M059J (cell line): ENCODE data around the gene CBS. TPM values are rescaled to one million over a fixed set of nuclear protein-coding genes. Genes with fewer than 3 reads are reported as not detected.
A peak's percentile ranks its signal among the peaks of the same experiment; 100 is the strongest.
"Not testable (repeated sequence)": the region's sequence is repeated elsewhere in the genome, so short reads cannot be mapped to it uniquely, and the experiment has no call there.

Source experiments
- DNase-seq: peaks from one replicate; pipeline ENCODE4 v3.0.0-alpha.2; 2012; ENCODE audit warnings: low read depth
- total RNA-seq: library from RNA; depleted of rRNA; stranded (reverse); fragments of >200 nt; shearing (Covaris generic); gene quantifications from 2 replicates; pipeline ENCODE4 v1.2.3, GENCODE V29; 2014; rRNA removed

Gene CBS
- total RNA-seq: 6.3 and 20.9 TPM in 2 replicates

DNA sequence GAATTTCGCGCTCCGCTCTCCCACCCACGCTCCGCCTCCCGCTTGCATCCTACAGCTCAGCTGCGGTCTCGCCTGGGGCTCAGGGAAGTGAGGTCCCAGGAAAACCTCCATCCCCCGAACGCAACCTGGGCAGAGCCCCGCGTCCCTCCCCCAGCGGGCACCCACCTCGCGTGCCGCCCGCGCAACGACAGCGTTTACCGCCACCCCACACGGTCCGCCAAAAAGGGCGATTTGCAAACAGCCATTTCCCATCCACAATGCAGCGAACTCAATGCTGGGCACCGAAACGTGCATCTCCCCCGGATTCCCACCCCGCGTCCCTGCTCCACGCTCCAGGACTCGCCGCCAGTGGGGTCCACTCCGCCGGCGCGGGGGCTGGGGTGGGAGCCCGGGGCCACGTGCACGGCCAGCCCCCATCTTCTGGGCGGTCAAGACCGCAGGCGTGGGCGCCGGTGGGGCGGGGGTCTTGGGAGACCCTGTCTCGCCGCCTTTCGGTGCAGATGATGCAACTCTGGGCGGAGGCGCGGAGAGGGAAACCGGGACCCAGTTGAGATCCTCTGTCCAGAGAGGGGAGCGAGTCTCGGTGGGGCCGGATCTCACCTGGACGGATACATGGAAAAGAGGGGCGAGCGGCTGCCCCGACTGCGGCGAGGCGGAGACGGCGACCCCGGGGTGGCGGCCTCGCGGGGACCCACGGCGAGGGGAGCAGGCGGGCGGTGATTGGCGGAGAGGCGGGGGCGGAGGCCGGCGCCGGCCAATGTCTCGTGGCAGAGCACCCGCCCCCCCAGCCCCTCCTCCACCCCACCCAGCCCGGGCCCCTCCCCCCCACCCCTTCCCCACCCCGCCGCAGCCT, at the start of gene CBS:
TSS of gene CBS (minus strand) at position 666 of the 853 bp plus-strand sequence. CDS start 3,642 bp downstream, outside the sequence.
- DNase-seq: not testable (repeated sequence)

- DNase-seq: not testable (repeated sequence)
Measured at GRCh38 chr21:43115956-43116355, 40.3 kb upstream of the CBS start.

GRCh38 chr21:43114483-43114882, 38.8 kb upstream of the CBS start:
- DNase-seq: not testable (repeated sequence)

GRCh38 chr21:43109006-43109405, 33.4 kb upstream of the CBS start:
- not testable (repeated sequence) for DNase-seq

DNA sequence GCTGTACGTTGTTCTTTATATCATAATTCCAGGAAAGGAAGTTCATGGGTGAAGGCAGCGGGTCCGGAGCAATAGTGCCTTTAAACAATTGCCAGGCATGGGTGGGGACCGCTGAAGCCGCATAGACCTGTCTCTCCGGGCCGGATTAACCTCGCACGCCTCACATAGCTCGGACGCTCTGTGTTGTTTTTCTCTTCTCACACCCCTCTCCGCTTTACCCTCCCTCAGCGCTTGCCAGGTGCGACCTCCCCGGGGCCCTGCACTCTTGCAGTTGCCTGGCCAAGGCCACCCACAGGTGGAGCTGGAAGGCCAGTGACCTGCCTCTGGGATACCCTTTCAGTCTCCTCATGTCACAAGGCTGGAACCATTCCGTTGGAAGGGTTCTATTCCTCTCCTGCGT, 32.5 kb upstream of the CBS start:
- DNase-seq: not testable (repeated sequence)

- DNase-seq: not testable (repeated sequence)
Measured at GRCh38 chr21:43107794-43108137, 32.1 kb upstream of the CBS start.

GRCh38 chr21:43106965-43107793, 31.5 kb upstream of the CBS start, which contains the start of gene U2AF1:
U2AF1 (minus strand) TSS chr21:43107570; CDS start chr21:43107494, 76 bp downstream.
- DNase-seq: peak; percentile 5

- not testable (repeated sequence) for DNase-seq
Measured at GRCh38 chr21:43104642-43105041, 29.0 kb upstream of the CBS start.

- not testable (repeated sequence) for DNase-seq
Measured at GRCh38 chr21:43102281-43102680, 26.6 kb upstream of the CBS start.

GRCh38 chr21:43101676-43102075, 26.0 kb upstream of the CBS start:
- DNase-seq: not testable (repeated sequence)

DNA sequence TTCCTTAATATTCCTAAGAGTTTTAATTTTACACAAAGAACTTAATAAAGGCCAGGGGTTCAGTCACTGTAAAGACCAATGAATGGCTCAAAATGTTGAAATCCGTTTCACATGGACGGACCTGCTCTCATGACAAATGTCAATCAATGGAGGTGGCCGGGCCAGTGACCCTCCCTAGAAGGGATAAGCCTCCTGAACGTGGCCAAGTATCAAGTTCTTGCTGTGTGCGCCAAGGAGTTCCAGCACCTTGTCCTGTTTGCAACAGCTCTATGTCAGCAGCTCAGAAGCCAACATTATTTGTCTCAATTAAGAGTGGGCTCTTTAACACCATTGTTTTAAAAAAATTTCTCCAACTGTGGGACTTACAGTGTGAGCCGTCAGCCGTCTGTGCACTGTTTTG, 25.4 kb upstream of the CBS start:
- DNase-seq: not testable (repeated sequence)

- not testable (repeated sequence) for DNase-seq
Measured at GRCh38 chr21:43091979-43092614, 16.5 kb upstream of the CBS start.

GRCh38 chr21:43090947-43091346, 15.3 kb upstream of the CBS start:
- DNase-seq: not testable (repeated sequence)

GRCh38 chr21:43089463-43089862, 13.8 kb upstream of the CBS start:
- not testable (repeated sequence) for DNase-seq

GRCh38 chr21:43082587-43083300, 7.1 kb upstream of the CBS start:
- not testable (repeated sequence) for DNase-seq

DNA sequence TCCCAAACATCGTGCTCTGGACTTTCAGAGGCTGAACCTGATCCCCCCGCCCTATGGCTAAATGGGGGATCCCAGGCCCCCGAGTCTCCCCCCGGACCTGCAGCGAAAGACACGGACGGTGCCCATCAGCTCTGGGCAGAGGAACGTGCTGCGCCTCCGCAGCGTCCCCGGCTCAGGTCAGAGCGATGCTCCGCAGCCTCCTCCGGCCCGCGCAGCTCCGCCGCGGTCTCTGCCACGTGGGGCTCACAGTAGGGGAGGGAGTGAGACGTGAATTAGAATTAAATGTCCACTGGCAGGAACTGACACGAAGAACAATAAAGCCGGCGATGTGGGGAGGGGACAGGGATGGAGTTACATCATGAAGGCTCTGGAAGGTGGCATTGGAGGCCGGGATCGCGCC, 1.0 kb upstream of the CBS start:
- DNase-seq: not testable (repeated sequence)

DNA sequence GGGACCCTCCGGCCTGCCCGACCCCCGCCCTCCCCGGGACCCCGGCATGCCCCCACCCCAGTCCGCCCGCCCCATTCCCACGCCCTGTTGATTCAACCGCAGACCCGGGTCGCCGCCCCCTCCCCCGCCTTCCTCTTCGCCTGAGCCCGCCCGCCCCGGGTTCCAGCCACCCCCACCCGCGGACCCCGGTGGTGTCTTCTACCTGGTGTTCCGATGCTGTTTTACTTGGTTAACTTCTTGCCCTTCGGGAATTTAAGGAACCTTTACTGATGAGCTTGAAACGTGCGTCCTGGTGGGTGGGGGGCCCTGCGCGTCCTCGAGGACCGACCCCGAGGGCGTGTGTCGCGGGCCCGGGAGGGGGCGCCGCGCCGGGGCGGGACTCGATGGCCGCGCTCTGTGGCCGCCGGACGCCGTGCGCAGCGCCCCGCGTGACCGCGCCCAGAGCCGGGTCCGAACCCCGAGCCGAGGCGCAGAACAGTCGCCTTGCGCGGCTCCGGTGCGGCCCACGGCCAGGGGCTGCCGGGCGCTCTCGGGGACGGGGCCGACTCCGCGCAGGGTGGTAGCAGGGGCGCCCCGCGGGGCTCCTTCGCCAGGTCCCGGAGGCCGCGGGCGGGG, 495 bp upstream of the CBS start:
- not testable (repeated sequence) for DNase-seq

DNA sequence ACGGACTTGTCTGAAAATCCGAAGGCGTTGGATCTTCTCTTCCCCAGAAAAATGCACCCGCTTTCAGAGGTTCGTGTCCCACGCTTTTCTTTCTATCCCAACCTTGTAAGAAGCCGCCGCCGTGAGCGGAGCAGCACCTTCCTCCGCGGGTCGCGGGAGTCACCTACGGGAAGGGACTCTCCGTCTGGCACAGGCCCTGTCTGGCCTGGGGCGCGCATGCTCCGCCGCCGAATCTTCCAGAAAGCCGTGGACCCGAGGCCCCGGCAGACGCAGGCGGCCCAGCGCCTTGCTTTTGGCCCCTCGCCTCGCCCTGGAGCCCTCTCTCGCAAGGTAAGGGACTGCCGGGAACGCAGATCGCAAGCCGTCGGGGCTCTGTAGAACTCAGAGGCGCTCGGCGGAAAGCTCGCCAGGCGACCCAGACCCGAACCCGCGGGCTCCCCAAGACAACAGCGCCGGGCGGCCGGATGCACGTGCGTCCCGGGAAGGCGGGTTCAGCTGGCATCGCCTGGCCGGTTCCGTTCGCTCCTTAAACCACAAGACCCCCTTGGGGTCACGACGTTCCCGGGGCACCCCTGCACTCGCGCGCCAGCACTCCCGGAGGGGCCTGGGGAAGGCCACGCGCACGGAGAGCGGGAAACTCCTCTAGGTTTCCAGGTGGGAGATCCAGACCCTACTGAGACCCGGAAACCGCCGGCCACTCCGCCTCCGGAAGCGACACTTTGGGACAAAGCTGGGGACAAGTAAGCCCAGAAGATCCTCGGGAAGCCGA, 1.1 kb downstream of the CBS start:
- not testable (repeated sequence) for DNase-seq

DNA sequence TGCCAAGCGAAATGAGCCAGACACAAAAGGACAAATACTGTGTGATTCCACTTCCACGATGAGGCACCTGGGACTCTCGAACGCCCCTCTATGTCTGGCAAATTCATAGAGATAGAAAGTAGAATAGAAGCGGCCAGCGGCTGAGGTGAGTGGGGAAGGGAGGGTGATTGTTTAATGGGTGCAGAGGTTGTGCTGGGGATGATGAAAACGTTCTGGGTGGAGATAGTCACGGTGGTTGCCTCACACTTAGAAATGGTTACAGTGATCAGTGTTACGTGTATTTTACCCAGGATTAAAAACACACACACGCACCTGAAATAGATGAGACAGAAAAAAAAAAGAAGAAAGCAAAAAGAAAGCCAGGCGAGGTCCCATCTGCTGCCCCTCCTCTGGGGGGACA, 2.9 kb downstream of the CBS start:
- DNase-seq: not testable (repeated sequence)

GRCh38 chr21:43069682-43070081, 6.0 kb downstream of the CBS start:
- DNase-seq: not testable (repeated sequence)
